BLaER1 (cell line): ENCODE measurements around the gene UPF2.

Experiments
- H3K27ac ChIP-seq: shearing (Covaris generic); formaldehyde crosslinking; 2 replicates; pipeline ENCODE4 v1.8.1; 2022
- H3K27me3 ChIP-seq: shearing (Covaris generic); formaldehyde crosslinking; 2 replicates; pipeline ENCODE4 v1.8.1; 2022
- H3K36me3 ChIP-seq: shearing (Covaris generic); formaldehyde crosslinking; 2 replicates; pipeline ENCODE4 v1.8.1; 2022
- H3K4me1 ChIP-seq: shearing (Covaris generic); formaldehyde crosslinking; 2 replicates; pipeline ENCODE4 v1.8.1; 2022
- H3K4me2 ChIP-seq: shearing (Covaris generic); formaldehyde crosslinking; 2 replicates; pipeline ENCODE4 v1.8.1; 2022
- H3K4me3 ChIP-seq: shearing (Covaris generic); formaldehyde crosslinking; 2 replicates; pipeline ENCODE4 v1.8.1; 2022
- H3K9ac ChIP-seq: shearing (Covaris generic); formaldehyde crosslinking; 2 replicates; pipeline ENCODE4 v1.8.1; 2022
- H3K9me3 ChIP-seq: shearing (Covaris generic); formaldehyde crosslinking; 2 replicates; pipeline ENCODE4 v1.8.1; 2022
- H4K20me1 ChIP-seq: shearing (Covaris generic); formaldehyde crosslinking; 2 replicates; pipeline ENCODE4 v1.8.1; 2022
- Cebpa-rat ChIP-seq: shearing (Covaris generic); IDR thresholded peaks from 2 replicates; pipeline ENCODE4 v1.8.1; 2022

UPF2 gene

GRCh38 chr10:11870461-11870780 is 172.2 kb downstream of the UPF2 start:
- no peak for TF ChIP-seq Cebpa-rat
- Histone ChIP-seq H3K4me3 (no peak overlapping the region), H3K36me3 (peaks cover 41% of the 10 kb centered on the region)

More at GRCh38 chr10:11870461-11870780, 172.2 kb downstream of the UPF2 start:
- peaks cover 52% of the 10 kb centered on the region for H3K4me1 ChIP-seq
- H4K20me1 ChIP-seq, result no peaks in the 10 kb centered on the region
- H3K4me2 ChIP-seq, result peak overlapping the region; percentile 78; the same call in 1 of the 2 replicates
- no peaks in the 10 kb centered on the region for H3K9me3 ChIP-seq
- H3K27me3 ChIP-seq, result no peaks in the 10 kb centered on the region
- H3K27ac ChIP-seq, result no peak overlapping the region
- H3K9ac ChIP-seq, result no peak overlapping the region; the same call in 1 of the 2 replicates
